ENCODE data around the gene DUSP6.
"Not testable (repeated sequence)": the region's sequence is repeated elsewhere in the genome, so short reads cannot be mapped to it uniquely, and the experiment has no call there.

The DUSP6 gene

GRCh38 chr12:89350630-89351488, 1.4 kb downstream of the DUSP6 start:
- peak; percentile 22 for DNase-seq

GRCh38 chr12:89350260-89350629, 2.1 kb downstream of the DUSP6 start:
- DNase-seq, result no peak

GRCh38 chr12:89349814-89350213, 2.5 kb downstream of the DUSP6 start:
- DNase-seq, result no peak

GRCh38 chr12:89348894-89349699, 3.2 kb downstream of the DUSP6 start:
- no peak for DNase-seq

- DNase-seq, result no peak
These were observed 4.9 kb downstream of the DUSP6 start for GRCh38 chr12:89347325-89347829.

GRCh38 chr12:89346741-89347324, 5.5 kb downstream of the DUSP6 start:
- DNase-seq, result no peak

GRCh38 chr12:89345830-89346740, 6.2 kb downstream of the DUSP6 start:
- DNase-seq, result peak; percentile 74

GRCh38 chr12:89345376-89345775, 6.9 kb downstream of the DUSP6 start:
- no peak for DNase-seq

- no peak for DNase-seq
These were observed 7.5 kb downstream of the DUSP6 start for GRCh38 chr12:89344862-89345202.

- DNase-seq, result no peak
These were observed 8.0 kb downstream of the DUSP6 start for GRCh38 chr12:89344043-89344861.

- no peak for DNase-seq
These were observed 9.2 kb downstream of the DUSP6 start for GRCh38 chr12:89343127-89343526.

- no peak for DNase-seq
These were observed 11.4 kb downstream of the DUSP6 start for GRCh38 chr12:89340861-89341260.

- DNase-seq, result no peak
These were observed 12.8 kb downstream of the DUSP6 start for GRCh38 chr12:89339526-89339925.

GRCh38 chr12:89337136-89337535, 15.2 kb downstream of the DUSP6 start:
- DNase-seq, result not testable (repeated sequence)

- DNase-seq, result no peak
These were observed 16.7 kb downstream of the DUSP6 start for GRCh38 chr12:89335452-89336244.

GRCh38 chr12:89334548-89335169, 17.6 kb downstream of the DUSP6 start:
- no peak for DNase-seq

- peak; percentile 38 for DNase-seq
These were observed 18.6 kb downstream of the DUSP6 start for GRCh38 chr12:89333564-89334252.

- DNase-seq, result no peak
These were observed 23.9 kb downstream of the DUSP6 start for GRCh38 chr12:89328151-89329030.
